Measurements from ENCODE around the gene C16orf95. TPM values are rescaled to one million over a fixed set of nuclear protein-coding genes. Genes with fewer than 3 reads are reported as not detected.

C16orf95 gene
- total RNA-seq, 2 donors from 2014 or later = 6.4 to 7.8 TPM

- Histone ChIP-seq H3K9ac (ENCODE audit: extremely low read depth, low read length, poor library complexity, severe bottlenecking) (no peak overlapping the region), H3K27ac (ENCODE audit: low read depth, low read length) (no peak overlapping the region), H3K9me3 (ENCODE audit: control insufficient read depth, low read length) (no peaks in the 10 kb centered on the region), H3K4me1 (ENCODE audit: control insufficient read depth, insufficient read depth, low read length) (peaks cover 3% of the 10 kb centered on the region), H3K4me3 (ENCODE audit: low read length) (no peak overlapping the region), H3K27me3 (ENCODE audit: control insufficient read depth, insufficient read depth, low read length, poor library complexity, severe bottlenecking) (no peaks in the 10 kb centered on the region), H3K36me3 (ENCODE audit: control insufficient read depth, insufficient read depth, low read length) (no peaks in the 10 kb centered on the region)
- Mint-ChIP-seq H3K27ac (no peak overlapping the region), H3K27me3 (ENCODE audit: insufficient read depth) (peaks cover 13% of the 10 kb centered on the region), H3K9me3 (no peaks in the 10 kb centered on the region), H3K4me3 (no peak overlapping the region), H3K4me1 (peaks cover 15% of the 10 kb centered on the region), H3K36me3 (ENCODE audit: low read depth) (no peaks in the 10 kb centered on the region)
- TF ChIP-seq, protein P1, sequence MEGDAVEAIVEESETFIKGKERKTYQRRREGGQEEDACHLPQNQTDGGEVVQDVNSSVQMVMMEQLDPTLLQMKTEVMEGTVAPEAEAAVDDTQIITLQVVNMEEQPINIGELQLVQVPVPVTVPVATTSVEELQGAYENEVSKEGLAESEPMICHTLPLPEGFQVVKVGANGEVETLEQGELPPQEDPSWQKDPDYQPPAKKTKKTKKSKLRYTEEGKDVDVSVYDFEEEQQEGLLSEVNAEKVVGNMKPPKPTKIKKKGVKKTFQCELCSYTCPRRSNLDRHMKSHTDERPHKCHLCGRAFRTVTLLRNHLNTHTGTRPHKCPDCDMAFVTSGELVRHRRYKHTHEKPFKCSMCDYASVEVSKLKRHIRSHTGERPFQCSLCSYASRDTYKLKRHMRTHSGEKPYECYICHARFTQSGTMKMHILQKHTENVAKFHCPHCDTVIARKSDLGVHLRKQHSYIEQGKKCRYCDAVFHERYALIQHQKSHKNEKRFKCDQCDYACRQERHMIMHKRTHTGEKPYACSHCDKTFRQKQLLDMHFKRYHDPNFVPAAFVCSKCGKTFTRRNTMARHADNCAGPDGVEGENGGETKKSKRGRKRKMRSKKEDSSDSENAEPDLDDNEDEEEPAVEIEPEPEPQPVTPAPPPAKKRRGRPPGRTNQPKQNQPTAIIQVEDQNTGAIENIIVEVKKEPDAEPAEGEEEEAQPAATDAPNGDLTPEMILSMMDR (conservative IDR thresholded peaks at IDR 0.05) = no peak
- 87 to 88% methylated on average over 16 to 18 of the region's 18 CpGs for WGBS, 2 experiments (ENCODE audit: insufficient coverage in 1 of 2, insufficient read length in 1 of 2)
- DNase-seq = no peak
Observed at GRCh38 chr16:87279094-87279658, 38.0 kb downstream of the C16orf95 start.

GRCh38 chr16:87278191-87279093, 38.8 kb downstream of the C16orf95 start:
- Histone ChIP-seq H3K36me3 (ENCODE audit: control insufficient read depth, insufficient read depth, low read length) (no peaks in the 10 kb centered on the region), H3K9ac (ENCODE audit: extremely low read depth, low read length, poor library complexity, severe bottlenecking) (no peak overlapping the region), H3K4me3 (ENCODE audit: low read length) (no peak overlapping the region), H3K9me3 (ENCODE audit: control insufficient read depth, low read length) (no peaks in the 10 kb centered on the region), H3K27me3 (ENCODE audit: control insufficient read depth, insufficient read depth, low read length, poor library complexity, severe bottlenecking) (no peaks in the 10 kb centered on the region), H3K4me1 (ENCODE audit: control insufficient read depth, insufficient read depth, low read length) (peaks cover 3% of the 10 kb centered on the region), H3K27ac (ENCODE audit: low read depth, low read length) (no peak overlapping the region)
- Mint-ChIP-seq H3K27me3 (ENCODE audit: insufficient read depth) (peaks cover 13% of the 10 kb centered on the region), H3K4me3 (no peak overlapping the region), H3K27ac (no peak overlapping the region), H3K4me1 (peaks cover 15% of the 10 kb centered on the region), H3K36me3 (ENCODE audit: low read depth) (no peaks in the 10 kb centered on the region), H3K9me3 (no peaks in the 10 kb centered on the region)
- peak; percentile 96 for DNase-seq
- WGBS, 2 experiments (ENCODE audit: insufficient coverage in 1 of 2, insufficient read length in 1 of 2) = 58 to 68% methylated on average over 31 to 38 of the region's 38 CpGs
- TF ChIP-seq, protein P1 (conservative IDR thresholded peaks at IDR 0.05) = peak; percentile 97

- Histone ChIP-seq H3K4me3 (ENCODE audit: low read length) (no peak overlapping the region), H3K27ac (ENCODE audit: low read depth, low read length) (no peak overlapping the region), H3K9ac (ENCODE audit: extremely low read depth, low read length, poor library complexity, severe bottlenecking) (no peak overlapping the region), H3K4me1 (ENCODE audit: control insufficient read depth, insufficient read depth, low read length) (peaks cover 3% of the 10 kb centered on the region), H3K27me3 (ENCODE audit: control insufficient read depth, insufficient read depth, low read length, poor library complexity, severe bottlenecking) (no peaks in the 10 kb centered on the region), H3K36me3 (ENCODE audit: control insufficient read depth, insufficient read depth, low read length) (no peaks in the 10 kb centered on the region), H3K9me3 (ENCODE audit: control insufficient read depth, low read length) (no peaks in the 10 kb centered on the region)
- Mint-ChIP-seq H3K36me3 (ENCODE audit: low read depth) (no peaks in the 10 kb centered on the region), H3K9me3 (no peaks in the 10 kb centered on the region), H3K4me1 (peaks cover 15% of the 10 kb centered on the region), H3K27me3 (ENCODE audit: insufficient read depth) (peaks cover 12% of the 10 kb centered on the region), H3K4me3 (no peak overlapping the region), H3K27ac (no peak overlapping the region)
- DNase-seq = no peak
- TF ChIP-seq, protein P1 (conservative IDR thresholded peaks at IDR 0.05) = no peak
- 91 to 92% methylated on average over 9 to 11 of the region's 11 CpGs for WGBS, 2 experiments (ENCODE audit: insufficient coverage in 1 of 2, insufficient read length in 1 of 2)
Observed at GRCh38 chr16:87276924-87277323, 40.3 kb downstream of the C16orf95 start.

All from endodermal cell (in vitro differentiated cells).